Skeletal muscle cell (primary cell): ENCODE data around the gene ATXN10.

Experiments used
- DNase-seq: peaks from one replicate; pipeline ENCODE4 v3.0.0-alpha.2; 2010; ENCODE audit warnings: low read depth
- H3K4me3 ChIP-seq: 2 replicates; pipeline ENCODE4 v1.5.1; 2011; ENCODE audit warnings: low read depth, mild to moderate bottlenecking, control low read depth, low read length, moderate library complexity

Gene ATXN10

GRCh38 chr22:45804319-45804985 lies 132.8 kb downstream of the ATXN10 start:
- DNase-seq: no peak
- no peak overlapping the region for H3K4me3 ChIP-seq

- H3K4me3 ChIP-seq: no peak overlapping the region
- peak; percentile 98 for DNase-seq
Measured at GRCh38 chr22:45804986-45805325, 133.3 kb downstream of the ATXN10 start.

- H3K4me3 ChIP-seq: no peak overlapping the region
- no peak for DNase-seq
Measured at GRCh38 chr22:45805413-45805812, 133.8 kb downstream of the ATXN10 start.

GRCh38 chr22:45807156-45807915 lies 135.7 kb downstream of the ATXN10 start:
- no peak for DNase-seq
- H3K4me3 ChIP-seq: no peak overlapping the region

GRCh38 chr22:45812910-45813309 lies 141.3 kb downstream of the ATXN10 start:
- no peak for DNase-seq

GRCh38 chr22:45814198-45814597 lies 142.6 kb downstream of the ATXN10 start:
- no peak for DNase-seq
- no peak overlapping the region for H3K4me3 ChIP-seq

More at GRCh38 chr22:45812910-45813309, 141.3 kb downstream of the ATXN10 start:
- no peak overlapping the region for H3K4me3 ChIP-seq

GRCh38 chr22:45816776-45817175 lies 145.1 kb downstream of the ATXN10 start:
- DNase-seq: no peak
- H3K4me3 ChIP-seq: no peak overlapping the region

GRCh38 chr22:45817745-45818423 lies 146.2 kb downstream of the ATXN10 start:
- no peak overlapping the region for H3K4me3 ChIP-seq

GRCh38 chr22:45818424-45819085 lies 146.9 kb downstream of the ATXN10 start:
- DNase-seq: no peak
- no peak overlapping the region for H3K4me3 ChIP-seq

More at GRCh38 chr22:45817745-45818423, 146.2 kb downstream of the ATXN10 start:
- DNase-seq: no peak

GRCh38 chr22:45819305-45819704 lies 147.7 kb downstream of the ATXN10 start:
- no peak overlapping the region for H3K4me3 ChIP-seq
- no peak for DNase-seq

- DNase-seq: no peak
- H3K4me3 ChIP-seq: no peak overlapping the region
Measured at GRCh38 chr22:45823336-45823735, 151.7 kb downstream of the ATXN10 start.

- H3K4me3 ChIP-seq: no peak overlapping the region
- DNase-seq: no peak
Measured at GRCh38 chr22:45826520-45826919, 154.9 kb downstream of the ATXN10 start.

- DNase-seq: no peak
- H3K4me3 ChIP-seq: no peak overlapping the region
Measured at GRCh38 chr22:45828841-45829240, 157.2 kb downstream of the ATXN10 start.

GRCh38 chr22:45830531-45831245 lies 159.1 kb downstream of the ATXN10 start:
- H3K4me3 ChIP-seq: no peak overlapping the region
- DNase-seq: peak; percentile 34

- H3K4me3 ChIP-seq: no peak overlapping the region
- no peak for DNase-seq
Measured at GRCh38 chr22:45831394-45831793, 159.8 kb downstream of the ATXN10 start.

- DNase-seq: no peak
- no peak overlapping the region for H3K4me3 ChIP-seq
Measured at GRCh38 chr22:45832180-45832579, 160.5 kb downstream of the ATXN10 start.

GRCh38 chr22:45832959-45833580 lies 161.4 kb downstream of the ATXN10 start:
- no peak for DNase-seq
- no peak overlapping the region for H3K4me3 ChIP-seq

GRCh38 chr22:45833613-45834012 lies 162.0 kb downstream of the ATXN10 start:
- no peak overlapping the region for H3K4me3 ChIP-seq

GRCh38 chr22:45834241-45834640 lies 162.6 kb downstream of the ATXN10 start:
- H3K4me3 ChIP-seq: no peak overlapping the region
- DNase-seq: no peak

More at GRCh38 chr22:45833613-45834012, 162.0 kb downstream of the ATXN10 start:
- DNase-seq: no peak
